WTC11 (cell line): ENCODE data around the gene LARP1. TPM values are rescaled to one million over a fixed set of nuclear protein-coding genes. Genes with fewer than 3 reads are reported as not detected.

Experiments
- ATAC-seq: fragments of 200-7000 bp; cut with Tn5 transposase; 2 replicates; pipeline ENCODE4 v1.10.0; 2021; ENCODE audit warnings: mild to moderate bottlenecking, moderate library complexity
- CTCF ChIA-PET: fragments of 300-600 bp; sonication (Branson Sonifier 250); formaldehyde crosslinking; loops from one replicate; lab custom pipeline; 2021; ENCODE audit warnings: antibody characterized with exemption; lab: Charles Lee
- POLR2A ChIA-PET: fragments of 350-600 bp; sonication (Branson Sonifier 250); formaldehyde crosslinking; loops from one replicate; lab custom pipeline; 2021; ENCODE audit warnings: antibody characterized with exemption; lab: Charles Lee
- DNase-seq: peaks from one replicate; pipeline ENCODE4 v3.0.0; 2021; ENCODE audit warnings: low spot score
- H3K27ac Mint-ChIP-seq: 2 replicates; pipeline ENCODE4 v1.8.0; 2021; ENCODE audit warnings: mixed read lengths
- H3K27me3 Mint-ChIP-seq: 2 replicates; pipeline ENCODE4 v1.8.0; 2021; ENCODE audit warnings: low read depth, mild to moderate bottlenecking, moderate library complexity, mixed read lengths
- H3K36me3 Mint-ChIP-seq: 2 replicates; pipeline ENCODE4 v1.8.0; 2021; ENCODE audit warnings: mixed read lengths
- H3K4me1 Mint-ChIP-seq: 2 replicates; pipeline ENCODE4 v1.8.0; 2022; ENCODE audit warnings: mixed read lengths
- H3K4me3 Mint-ChIP-seq: 2 replicates; pipeline ENCODE4 v1.8.0; 2021; ENCODE audit warnings: mild to moderate bottlenecking, moderate library complexity, mixed read lengths
- H3K9me3 Mint-ChIP-seq: 2 replicates; pipeline ENCODE4 v1.8.0; 2021; ENCODE audit warnings: mixed read lengths
- AFF4 ChIP-seq: sonication (generic); formaldehyde crosslinking; IDR thresholded peaks from 2 replicates; pipeline ENCODE4 v1.8.1; 2023; ENCODE audit warnings: mild to moderate bottlenecking, missing genetic modification reagents, borderline replicate concordance
- AR ChIP-seq: fragments of 250-450 bp; sonication (Bioruptor Pico); IDR thresholded peaks from 2 replicates; pipeline ENCODE4 v1.9.0; 2021; ENCODE audit warnings: mild to moderate bottlenecking
- ATF1 ChIP-seq: sonication (generic); formaldehyde crosslinking; IDR thresholded peaks from 2 replicates; pipeline ENCODE4 v1.8.1; 2023; ENCODE audit warnings: mild to moderate bottlenecking, moderate library complexity, missing genetic modification reagents
- CREM ChIP-seq: sonication (generic); formaldehyde crosslinking; IDR thresholded peaks from 2 replicates; pipeline ENCODE4 v1.8.1; 2022; ENCODE audit warnings: mild to moderate bottlenecking, missing genetic modification reagents, moderate library complexity
- CTCF ChIP-seq: fragments of 200-600 bp; IDR thresholded peaks from 2 replicates; pipeline ENCODE4 v1.8.0; 2022; ENCODE audit warnings: antibody characterized with exemption
- ELF4 ChIP-seq: sonication (generic); formaldehyde crosslinking; IDR thresholded peaks from 2 replicates; pipeline ENCODE4 v1.8.1; 2022; ENCODE audit warnings: low read depth, mild to moderate bottlenecking, moderate library complexity, missing genetic modification reagents
- FOXJ3 ChIP-seq: sonication (generic); formaldehyde crosslinking; IDR thresholded peaks from 2 replicates; pipeline ENCODE4 v1.9.0; 2021; ENCODE audit warnings: missing genetic modification reagents, mild to moderate bottlenecking, borderline replicate concordance
- GTF2I ChIP-seq: fragments of 250-450 bp; sonication (Bioruptor Pico); conservative IDR thresholded peaks from 2 replicates; pipeline ENCODE4 v1.4.0; 2021; ENCODE audit warnings: mild to moderate bottlenecking
- HMGA2 ChIP-seq: fragments of 250-450 bp; sonication (Bioruptor Pico); IDR thresholded peaks from 2 replicates; pipeline ENCODE4 v1.4.0; 2021; ENCODE audit warnings: mild to moderate bottlenecking, moderate library complexity
- NFE2L1 ChIP-seq: sonication (generic); formaldehyde crosslinking; IDR thresholded peaks from 2 replicates; pipeline ENCODE4 v1.8.1; 2023; ENCODE audit warnings: missing genetic modification reagents
- SMAD3 ChIP-seq: sonication (generic); formaldehyde crosslinking; IDR thresholded peaks from 2 replicates; pipeline ENCODE4 v1.8.0; 2022; ENCODE audit warnings: missing genetic modification reagents, mild to moderate bottlenecking, borderline replicate concordance
- ZNF121 ChIP-seq: sonication (generic); formaldehyde crosslinking; IDR thresholded peaks from 2 replicates; pipeline ENCODE4 v1.8.0; 2023; ENCODE audit warnings: missing genetic modification reagents
- ZNF219 ChIP-seq: sonication (generic); formaldehyde crosslinking; IDR thresholded peaks from 2 replicates; pipeline ENCODE4 v1.8.0; 2023; ENCODE audit warnings: missing genetic modification reagents, mild to moderate bottlenecking, borderline replicate concordance
- ZNF232 ChIP-seq: sonication (generic); formaldehyde crosslinking; IDR thresholded peaks from 2 replicates; pipeline ENCODE4 v1.8.0; 2022; ENCODE audit warnings: mild to moderate bottlenecking, missing genetic modification reagents
- ZNF416 ChIP-seq: fragments of 250-450 bp; sonication (Bioruptor Pico); IDR thresholded peaks from 2 replicates; pipeline ENCODE4 v1.9.0; 2021; ENCODE audit warnings: mild to moderate bottlenecking, inconsistent platforms
- ZNF425 ChIP-seq: fragments of 250-450 bp; sonication (Bioruptor Pico); conservative IDR thresholded peaks from 2 replicates; pipeline ENCODE4 v1.9.0; 2021; ENCODE audit warnings: mild to moderate bottlenecking
- total RNA-seq: library from RNA; stranded (reverse); gene quantifications from 3 replicates; pipeline ENCODE4 v1.2.3, GENCODE V29; 2021

The LARP1 gene
- total RNA-seq, 1 experiment from 2014 or later, result 406 TPM

GRCh38 chr5:154762700-154763099, 7.5 kb downstream of the LARP1 start:
- TF ChIP-seq ZNF232 (CRISPR knock-in tag) (no peak), CREM (CRISPR knock-in tag) (no peak), ZNF121 (CRISPR knock-in tag) (no peak), ZNF416 (CRISPR knock-in tag) (no peak), ATF1 (CRISPR knock-in tag) (no peak), FOXJ3 (CRISPR knock-in tag) (no peak), NFE2L1 (no peak), AFF4 (no peak), SMAD3 (CRISPR knock-in tag) (no peak), AR (CRISPR knock-in tag) (no peak), ZNF425 (no peak), ZNF219 (CRISPR knock-in tag) (no peak), ELF4 (CRISPR knock-in tag) (no peak)
- TF ChIP-seq, all 79 proteins: peak for 0
- ATAC-seq, result no peak
- Mint-ChIP-seq H3K27ac (peak overlapping the region; percentile 67; the same call in 1 of the 2 replicates), H3K9me3 (no peaks in the 10 kb centered on the region), H3K27me3 (no peaks in the 10 kb centered on the region), H3K4me1 (peaks cover 84% of the 10 kb centered on the region), H3K4me3 (no peak overlapping the region), H3K36me3 (no peaks in the 10 kb centered on the region)
- DNase-seq, result no peak
- POLR2A ChIA-PET, result interaction anchor here (1.2 kb wide), 1 partner anchor 8 kb away, joined by 4 read pairs; no protein-coding TSS in a partner anchor
- CTCF ChIA-PET, result interaction anchor here (0.5 kb wide), 1 partner anchor 80 kb away, joined by 3 read pairs; no protein-coding TSS in a partner anchor

- Mint-ChIP-seq H3K4me1 (peaks cover 81% of the 10 kb centered on the region), H3K9me3 (no peaks in the 10 kb centered on the region), H3K27me3 (no peaks in the 10 kb centered on the region), H3K4me3 (no peak overlapping the region), H3K36me3 (no peaks in the 10 kb centered on the region), H3K27ac (no peak overlapping the region; the same call in 1 of the 2 replicates)
- ChIA-PET CTCF (interaction anchor here (1.2 kb wide), 1 partner anchor 82 kb away, joined by 3 read pairs; no protein-coding TSS in a partner anchor), POLR2A (interaction anchor here (0.7 kb wide), 2 partner anchors 16 to 27 kb away, joined by 3 to 4 read pairs; no protein-coding TSS in a partner anchor)
- no peak for ATAC-seq
- DNase-seq, result no peak
- TF ChIP-seq HMGA2 (CRISPR knock-in tag), result no peak
- no peak for TF ChIP-seq GTF2I
- TF ChIP-seq CTCF, result no peak
Measured at GRCh38 chr5:154764967-154765366, 9.8 kb downstream of the LARP1 start.
